B cell (primary cell): Measurements from ENCODE around the gene BNIP1. TPM values are rescaled to one million over a fixed set of nuclear protein-coding genes. Genes with fewer than 3 reads are reported as not detected.

Experiments
- ATAC-seq: fragments of 200-7000 bp; cut with Tn5 transposase; one replicate; pipeline ENCODE4 v1.10.0; 2021; ENCODE audit warnings: low read depth, mild to moderate bottlenecking, moderate number of reproducible peaks, moderate library complexity
- CTCF ChIA-PET: fragments of 350-600 bp; sonication (Branson Sonifier 250); formaldehyde crosslinking; loops from one replicate; lab custom pipeline; 2021; ENCODE audit warnings: antibody characterized with exemption, inconsistent platforms; lab: Charles Lee
- POLR2A ChIA-PET: fragments of 350-600 bp; sonication (Branson Sonifier 250); formaldehyde crosslinking; loops from one replicate; lab custom pipeline; 2021; ENCODE audit warnings: antibody characterized with exemption; lab: Charles Lee
- DNase-seq: peaks from one replicate; pipeline ENCODE4 v3.0.0; 2013
- H2AFZ ChIP-seq: 2 replicates; pipeline ENCODE4 v1.6.1; 2012; ENCODE audit warnings: mild to moderate bottlenecking, low read depth, low read length; ENCODE audit not compliant: insufficient read depth, poor library complexity, severe bottlenecking
- H3K27ac ChIP-seq, 2 donors: 1 replicate in 1 of 2; 2 replicates in 1 of 2; pipeline ENCODE4 v1.5.1; 2012 to 2013; ENCODE audit warnings: low read length in 2 of 2, mild to moderate bottlenecking in 2 of 2, moderate library complexity in 1 of 2
- H3K27me3 ChIP-seq, 4 experiments: fragments of 200-600 bp in 1 of 4; sonication (generic) in 1 of 4; replicated peaks in 1 of 4; 1 replicate in 2 of 4; 2 replicates in 2 of 4; pipeline versions ENCODE4 v1.6.1 to v1.7.0; 2013 to 2016; ENCODE audit warnings: low read length in 3 of 4, mild to moderate bottlenecking in 2 of 4, mixed read lengths in 1 of 4, moderate library complexity in 1 of 4; ENCODE audit not compliant: insufficient read depth in 4 of 4, control insufficient read depth in 3 of 4; ENCODE audit errors: control extremely low read depth in 1 of 4
- H3K36me3 ChIP-seq, 2 experiments: replicated peaks in 1 of 2; 1 replicate in 1 of 2; 2 replicates in 1 of 2; pipeline versions ENCODE4 v1.6.1 to v1.7.1; 2013; ENCODE audit warnings: low read length in 1 of 2; ENCODE audit not compliant: insufficient read depth in 2 of 2, control insufficient read depth in 1 of 2; ENCODE audit errors: control extremely low read depth in 1 of 2, extremely low read depth in 1 of 2
- H3K4me1 ChIP-seq, 2 donors: fragments of 200-600 bp in 1 of 2; sonication (generic) in 1 of 2; 1 replicate in 1 of 2; 2 replicates in 1 of 2; pipeline versions ENCODE4 v1.5.1 to v1.6.1; 2013 to 2017; ENCODE audit warnings: low read length in 2 of 2; ENCODE audit not compliant: control insufficient read depth in 2 of 2, insufficient read depth in 2 of 2
- H3K4me2 ChIP-seq: replicated peaks from 2 replicates; pipeline ENCODE3; 2012; ENCODE audit warnings: mild to moderate bottlenecking, low read depth, low read length; ENCODE audit not compliant: poor library complexity, severe bottlenecking
- H3K4me3 ChIP-seq, 5 experiments: fragments of 200-600 bp in 1 of 5; sonication (generic) in 1 of 5; 1 replicate in 3 of 5; 2 replicates in 2 of 5; pipeline versions ENCODE4 v1.5.1 to v1.7.0; 2011 to 2016; ENCODE audit warnings: low read length in 4 of 5, mild to moderate bottlenecking in 4 of 5, low read depth in 2 of 5, control low read depth in 1 of 5, moderate library complexity in 1 of 5; ENCODE audit not compliant: insufficient read depth in 1 of 5; ENCODE audit errors: control extremely low read depth in 1 of 5, extremely low read depth in 1 of 5
- H3K79me2 ChIP-seq: fragments of 200-600 bp; sonication (generic); one replicate; pipeline ENCODE4 v1.6.0; 2016; ENCODE audit warnings: low read length; ENCODE audit not compliant: control insufficient read depth, insufficient read depth
- H3K9ac ChIP-seq: fragments of 200-600 bp; sonication (generic); 2 replicates; pipeline ENCODE4 v1.6.1; 2017; ENCODE audit warnings: mild to moderate bottlenecking, low read length, moderate library complexity
- H3K9me3 ChIP-seq, 3 donors: one replicate each; pipeline versions ENCODE4 v1.6.1 to v1.7.1; 2013; ENCODE audit warnings: low read length in 2 of 3; ENCODE audit not compliant: control insufficient read depth in 2 of 3, insufficient read depth in 1 of 3; ENCODE audit errors: control extremely low read depth in 1 of 3
- H4K20me1 ChIP-seq: 2 replicates; pipeline ENCODE4 v1.6.0; 2012; ENCODE audit warnings: mild to moderate bottlenecking, low read length; ENCODE audit not compliant: insufficient read depth, control insufficient read depth, poor library complexity, severe bottlenecking
- H3K27ac Mint-ChIP-seq: one replicate; pipeline ENCODE4 v1.8.0; 2021; ENCODE audit warnings: mixed read lengths
- H3K27me3 Mint-ChIP-seq: one replicate; pipeline ENCODE4 v1.8.0; 2021; ENCODE audit warnings: mixed read lengths
- H3K4me1 Mint-ChIP-seq: one replicate; pipeline ENCODE4 v1.8.0; 2021; ENCODE audit warnings: mixed read lengths
- H3K4me3 Mint-ChIP-seq: one replicate; pipeline ENCODE4 v1.8.0; 2021; ENCODE audit warnings: mixed read lengths
- H3K9me3 Mint-ChIP-seq: one replicate; pipeline ENCODE4 v1.8.0; 2022; ENCODE audit warnings: mixed read lengths; ENCODE audit not compliant: insufficient read depth
- CTCF ChIP-seq: fragments of 200-600 bp; IDR thresholded peaks from one replicate; pipeline ENCODE4 v1.8.0; 2022; ENCODE audit warnings: antibody characterized with exemption, mild to moderate bottlenecking
- EZH2 ChIP-seq: IDR thresholded peaks from 2 replicates; pipeline ENCODE4 v1.6.1; 2012; ENCODE audit warnings: borderline replicate concordance, low read depth, mild to moderate bottlenecking, moderate library complexity, low read length; ENCODE audit not compliant: insufficient read depth, poor library complexity, severe bottlenecking
- WGBS: methylation state at CpG from one replicate; pipeline ENCODE4 v1.1.5; 2013; ENCODE audit warnings: missing lambda C conversion rate; ENCODE audit not compliant: insufficient coverage; 5-methylcytosine and 5-hydroxymethylcytosine counted together
- intact Hi-C: fragments of 100-400 bp; cut with micrococcal nuclease; formaldehyde crosslinking; loops from one replicate; pipeline ENCODE4 v1.10.0; 2022
- polyA minus RNA-seq: library from RNA; depleted of rRNA, polyadenylated mRNA; stranded (reverse); fragments of >200 nt; gene quantifications from 2 replicates; pipeline ENCODE4 v1.2.3, GENCODE V29; 2012
- polyA plus RNA-seq: library from polyadenylated mRNA; depleted of rRNA; stranded (reverse); fragments of >200 nt; gene quantifications from 2 replicates; pipeline ENCODE4 v1.2.3, GENCODE V29; 2012
- total RNA-seq, 2 donors: library from RNA; stranded (reverse); fragments of 120-200 nt in 1 of 2; gene quantifications; 1 replicate in 1 of 2; 2 replicates in 1 of 2; pipeline versions ENCODE4 v1.2.3 to v1.2.4, GENCODE V29; 2013 to 2022

The BNIP1 gene
- total RNA-seq = 8.0 and 10.0 TPM in 2 replicates
- 12.8 TPM for total RNA-seq (2013)
- 15.0 and 34.4 TPM in 2 replicates for polyA plus RNA-seq
- 8.1 and 13.4 TPM in 2 replicates for polyA minus RNA-seq

- H3K27me3 Mint-ChIP-seq = no peaks in the 10 kb centered on the region
- peak within 1 kb of the TSS; percentile 98 for H3K27ac Mint-ChIP-seq
- ATAC-seq (peak; percentile 90), DNase-seq (peak; percentile 97)
- Histone ChIP-seq H2AFZ (peak within 1 kb of the TSS; percentile 87), H3K27ac (peak within 1 kb of the TSS; percentile 90 to 95), H3K79me2 (no peaks in the 10 kb centered on the region), H3K4me1 (peaks cover 3 to 8% of the 10 kb centered on the region in 2 donors), H3K4me2 (peak within 1 kb of the TSS; percentile 79), H3K27me3 (no peaks in the 10 kb centered on the region), H3K9me3 (no peaks in the 10 kb centered on the region), H3K36me3 (peaks cover 0 to 4% of the 10 kb centered on the region in 2 experiments), H3K9ac (peak within 1 kb of the TSS; percentile 90), H3K4me3 (peak within 1 kb of the TSS; percentile 79 to 100 (median 97)), H4K20me1 (no peaks in the 10 kb centered on the region)
- TF ChIP-seq CTCF (peak; percentile 81), EZH2 (no peak)
- POLR2A ChIA-PET = interaction anchor here (0.5 to 1.0 kb wide), 4 partner anchors 9 to 165 kb away, joined by 3 to 5 read pairs (median 4); partner anchors contain the start of gene ATP6V0E1
- intact Hi-C loops = loop anchor here (1.0 to 10.0 kb wide), 7 partner anchors 88 to 1140 kb away; partner anchors contain the start of genes CREBRF, ERGIC1, FBXW11 and RPL26L1
- H3K9me3 Mint-ChIP-seq = no peaks in the 10 kb centered on the region
- peaks cover 8% of the 10 kb centered on the region for H3K4me1 Mint-ChIP-seq
- under 1% methylated on average over 38 of the region's 48 CpGs for WGBS
- CTCF ChIA-PET = interaction anchor here (0.8 to 1.9 kb wide), 11 partner anchors 14 to 471 kb away, joined by 3 to 19 read pairs (median 4); partner anchors contain the start of genes ATP6V0E1 and RPL26L1
- peak within 1 kb of the TSS; percentile 98 for H3K4me3 Mint-ChIP-seq
These were observed at the start of gene BNIP1 for GRCh38 chr5:173144200-173145176. BNIP1 (plus strand) TSS chr5:173144531; CDS start chr5:173144546, 15 bp downstream.
